SU-DHL-6 (cell line): ENCODE measurements around the gene CERKL.

Experiments used
- H2AFZ ChIP-seq: fragments of 200-600 bp; sonication (generic); 2 replicates; pipeline ENCODE4 v1.6.1; 2014; ENCODE audit warnings: low read depth, mild to moderate bottlenecking, moderate library complexity, mixed read lengths, antibody characterized with exemption, low read length; ENCODE audit not compliant: severe bottlenecking
- H3F3A ChIP-seq: fragments of 200-600 bp; shearing (Covaris generic); 2 replicates; pipeline ENCODE4 v1.6.0; 2016; ENCODE audit warnings: antibody characterized with exemption, mild to moderate bottlenecking; ENCODE audit not compliant: insufficient read depth
- H3K27ac ChIP-seq: fragments of 200-600 bp; sonication (generic); 2 replicates; pipeline ENCODE4 v1.5.1; 2016; ENCODE audit warnings: low read depth, mild to moderate bottlenecking, low read length, moderate library complexity, mixed read lengths
- H3K27me3 ChIP-seq: fragments of 200-600 bp; sonication (generic), shearing (Covaris generic); 2 replicates; pipeline ENCODE4 v1.6.0; 2014; ENCODE audit warnings: mild to moderate bottlenecking, low read length
- H3K36me3 ChIP-seq: fragments of 200-600 bp; sonication (generic); 2 replicates; pipeline ENCODE4 v1.6.1; 2014; ENCODE audit warnings: mild to moderate bottlenecking, low read length, mixed read lengths
- H3K4me2 ChIP-seq: fragments of 300-600, 200-600 bp; shearing (Covaris generic), sonication (generic); 2 replicates; pipeline ENCODE4 v1.6.0; 2014; ENCODE audit warnings: low read length, low read depth, mild to moderate bottlenecking; ENCODE audit not compliant: poor library complexity, severe bottlenecking
- H3K4me3 ChIP-seq: fragments of 200-600 bp; sonication (generic); 2 replicates; pipeline ENCODE4 v1.5.1; 2014; ENCODE audit warnings: antibody characterized with exemption, low read length, mild to moderate bottlenecking, mixed read lengths; ENCODE audit not compliant: insufficient read depth, poor library complexity, severe bottlenecking
- H3K79me2 ChIP-seq: fragments of 200-600 bp; sonication (generic); 2 replicates; pipeline ENCODE4 v1.6.1; 2014; ENCODE audit warnings: mild to moderate bottlenecking, low read length, moderate library complexity; ENCODE audit not compliant: insufficient read depth
- H3K9ac ChIP-seq: fragments of 200-600 bp; sonication (generic); 2 replicates; pipeline ENCODE4 v1.7.0; 2014; ENCODE audit warnings: mild to moderate bottlenecking, low read length
- H3K9me2 ChIP-seq: fragments of 200-600 bp; sonication (generic); replicated peaks from 2 replicates; pipeline ENCODE4 v1.6.1; 2014; ENCODE audit warnings: low read length; ENCODE audit not compliant: insufficient read depth
- H3K9me3 ChIP-seq: fragments of 200-600 bp; sonication (generic); 2 replicates; pipeline ENCODE4 v1.6.1; 2014; ENCODE audit warnings: low read length, mixed read lengths; ENCODE audit not compliant: insufficient read depth
- H4K20me1 ChIP-seq: fragments of 200-600 bp; sonication (generic); 2 replicates; pipeline ENCODE4 v1.6.1; 2014; ENCODE audit warnings: low read depth, mild to moderate bottlenecking, antibody characterized with exemption, low read length, moderate library complexity, mixed read lengths
- CTCF ChIP-seq: fragments of 200-600 bp; sonication (generic); IDR thresholded peaks from one replicate; pipeline ENCODE4 v1.5.1; 2017; ENCODE audit warnings: antibody characterized with exemption, mild to moderate bottlenecking, low read length, moderate library complexity; ENCODE audit not compliant: insufficient read depth, poor library complexity, severe bottlenecking
- EZH2phosphoT487 ChIP-seq: fragments of 200-600 bp; sonication (generic), shearing (Covaris generic); conservative IDR thresholded peaks from 2 replicates; pipeline ENCODE4 v1.6.1; 2018; ENCODE audit warnings: mild to moderate bottlenecking, antibody characterized with exemption, low read length, moderate library complexity, mixed read lengths

Gene CERKL

GRCh38 chr2:181686576-181687185 lies 29.8 kb upstream of the CERKL start:
- peak overlapping the region; percentile 16 for H3K4me2 ChIP-seq

GRCh38 chr2:181685150-181685688 lies 28.3 kb upstream of the CERKL start:
- H3K79me2 ChIP-seq: no peaks in the 10 kb centered on the region
- no peaks in the 10 kb centered on the region for H3K9me2 ChIP-seq
- H3K27me3 ChIP-seq: no peaks in the 10 kb centered on the region
- no peak overlapping the region for H3K4me2 ChIP-seq
- H3K4me3 ChIP-seq: no peak overlapping the region
- no peaks in the 10 kb centered on the region for H3F3A ChIP-seq
- no peak overlapping the region for H3K9ac ChIP-seq
- no peak overlapping the region for H2AFZ ChIP-seq
- H3K27ac ChIP-seq: no peak overlapping the region
- H3K9me3 ChIP-seq: no peaks in the 10 kb centered on the region
- H3K36me3 ChIP-seq: no peaks in the 10 kb centered on the region
- H4K20me1 ChIP-seq: no peaks in the 10 kb centered on the region
- TF ChIP-seq EZH2phosphoT487: no peak
- TF ChIP-seq CTCF: no peak

More at GRCh38 chr2:181686576-181687185, 29.8 kb upstream of the CERKL start:
- H3F3A ChIP-seq: no peaks in the 10 kb centered on the region
- no peak overlapping the region for H3K9ac ChIP-seq
- no peaks in the 10 kb centered on the region for H3K9me3 ChIP-seq
- H3K27ac ChIP-seq: no peak overlapping the region
- H3K9me2 ChIP-seq: no peaks in the 10 kb centered on the region
- H3K4me3 ChIP-seq: no peak overlapping the region
- no peaks in the 10 kb centered on the region for H3K36me3 ChIP-seq
- no peaks in the 10 kb centered on the region for H3K27me3 ChIP-seq
- no peaks in the 10 kb centered on the region for H4K20me1 ChIP-seq
- TF ChIP-seq EZH2phosphoT487: no peak
- TF ChIP-seq CTCF: no peak
- H2AFZ ChIP-seq: no peak overlapping the region
- no peaks in the 10 kb centered on the region for H3K79me2 ChIP-seq

GRCh38 chr2:181684454-181685149 lies 27.7 kb upstream of the CERKL start:
- no peak overlapping the region for H3K4me2 ChIP-seq
- no peaks in the 10 kb centered on the region for H3K27me3 ChIP-seq
- no peaks in the 10 kb centered on the region for H3K36me3 ChIP-seq
- H3K9ac ChIP-seq: no peak overlapping the region
- H3K9me3 ChIP-seq: no peaks in the 10 kb centered on the region
- no peak overlapping the region for H2AFZ ChIP-seq
- H3K4me3 ChIP-seq: no peak overlapping the region
- no peaks in the 10 kb centered on the region for H3K9me2 ChIP-seq
- H3K79me2 ChIP-seq: no peaks in the 10 kb centered on the region
- TF ChIP-seq CTCF: no peak
- no peak for TF ChIP-seq EZH2phosphoT487
- H3K27ac ChIP-seq: no peak overlapping the region
- H4K20me1 ChIP-seq: no peaks in the 10 kb centered on the region
- no peaks in the 10 kb centered on the region for H3F3A ChIP-seq
